Neuronal stem cell (in vitro differentiated cells): ENCODE data around the gene SEC63.
A peak's percentile ranks its signal among the peaks of the same experiment; 100 is the strongest.
"Not testable (repeated sequence)": the region's sequence is repeated elsewhere in the genome, so short reads cannot be mapped to it uniquely, and the experiment has no call there.

ENCODE experiments used
- DNase-seq: peaks from one replicate; pipeline ENCODE4 v3.0.0-alpha.2; 2013; ENCODE audit warnings: low spot score
- H2AFZ ChIP-seq: one replicate; pipeline ENCODE4 v1.6.1; 2013; ENCODE audit warnings: mild to moderate bottlenecking, low read length, inconsistent platforms
- H2AK5ac ChIP-seq: 2 replicates; pipeline ENCODE4 v1.6.1; 2013; ENCODE audit warnings: low read depth, mild to moderate bottlenecking, inconsistent platforms, low read length, moderate library complexity, mixed read lengths
- H2BK120ac ChIP-seq: 2 replicates; pipeline ENCODE4 v1.6.1; 2013; ENCODE audit warnings: low read depth, mild to moderate bottlenecking, inconsistent platforms, low read length, moderate library complexity, mixed read lengths
- H2BK12ac ChIP-seq: one replicate; pipeline ENCODE4 v1.6.1; 2013; ENCODE audit warnings: low read length, inconsistent platforms
- H2BK15ac ChIP-seq: 2 replicates; pipeline ENCODE4 v1.6.1; 2013; ENCODE audit warnings: mild to moderate bottlenecking, low read length, inconsistent platforms, mixed read lengths
- H2BK5ac ChIP-seq: one replicate; pipeline ENCODE4 v1.6.1; 2013; ENCODE audit warnings: inconsistent platforms, mild to moderate bottlenecking, low read length, moderate library complexity
- H3K14ac ChIP-seq: one replicate; pipeline ENCODE4 v1.6.1; 2013; ENCODE audit warnings: low read length, inconsistent platforms
- H3K18ac ChIP-seq: 2 replicates; pipeline ENCODE4 v1.6.1; 2013; ENCODE audit warnings: low read length, inconsistent platforms
- H3K23ac ChIP-seq: 2 replicates; pipeline ENCODE4 v1.6.1; 2013; ENCODE audit warnings: low read depth, mild to moderate bottlenecking, mixed read lengths, low read length, inconsistent platforms; ENCODE audit not compliant: poor library complexity
- H3K27ac ChIP-seq: replicated peaks from 3 replicates; pipeline ENCODE4 v1.5.1; 2013; ENCODE audit warnings: low read length, inconsistent platforms
- H3K27me3 ChIP-seq, 3 experiments: 2 replicates each; pipeline ENCODE4 v1.6.1; 2013; ENCODE audit warnings: low read length in 3 of 3, mild to moderate bottlenecking in 2 of 3, inconsistent platforms in 1 of 3, low read depth in 1 of 3, mixed read lengths in 1 of 3, moderate library complexity in 1 of 3; ENCODE audit not compliant: control insufficient read depth in 3 of 3, insufficient read depth in 3 of 3
- H3K36me3 ChIP-seq, 2 donors: replicated peaks in 1 of 2; 2 replicates each; pipeline ENCODE4 v1.6.1; 2013; ENCODE audit warnings: low read length in 2 of 2; ENCODE audit not compliant: control insufficient read depth in 2 of 2, insufficient read depth in 2 of 2
- H3K4ac ChIP-seq: 2 replicates; pipeline ENCODE4 v1.6.1; 2013; ENCODE audit warnings: inconsistent platforms, mild to moderate bottlenecking, low read length, moderate library complexity
- H3K4me1 ChIP-seq, 2 donors: 1 replicate in 1 of 2; 2 replicates in 1 of 2; pipeline ENCODE4 v1.6.1; 2013; ENCODE audit warnings: low read length in 2 of 2, low read depth in 1 of 2; ENCODE audit not compliant: control insufficient read depth in 2 of 2, insufficient read depth in 1 of 2
- H3K4me2 ChIP-seq: one replicate; pipeline ENCODE4 v1.6.1; 2013; ENCODE audit warnings: mild to moderate bottlenecking, low read length, inconsistent platforms; ENCODE audit not compliant: insufficient read depth, poor library complexity, severe bottlenecking
- H3K4me3 ChIP-seq, 2 donors: 2 replicates each; pipeline ENCODE4 v1.5.1; 2013; ENCODE audit warnings: low read length in 2 of 2, mild to moderate bottlenecking in 2 of 2, inconsistent platforms in 1 of 2, moderate library complexity in 1 of 2
- H3K79me1 ChIP-seq: one replicate; pipeline ENCODE4 v1.6.1; 2013; ENCODE audit warnings: low read depth, mild to moderate bottlenecking, inconsistent platforms, low read length, moderate library complexity
- H3K9ac ChIP-seq: one replicate; pipeline ENCODE4 v1.6.1; 2013; ENCODE audit warnings: mild to moderate bottlenecking, low read depth, low read length, inconsistent platforms; ENCODE audit not compliant: poor library complexity
- H3K9me3 ChIP-seq, 2 donors: replicated peaks in 1 of 2; 2 replicates each; pipeline versions ENCODE3 to v1.6.1; 2013; ENCODE audit warnings: low read length in 2 of 2, mild to moderate bottlenecking in 2 of 2, inconsistent platforms in 1 of 2, low read depth in 1 of 2, mixed read lengths in 1 of 2, moderate library complexity in 1 of 2; ENCODE audit not compliant: control insufficient read depth in 2 of 2, insufficient read depth in 1 of 2
- H4K8ac ChIP-seq: one replicate; pipeline ENCODE4 v1.6.1; 2013; ENCODE audit warnings: low read depth, mild to moderate bottlenecking, inconsistent platforms, low read length, moderate library complexity
- H4K91ac ChIP-seq: one replicate; pipeline ENCODE4 v1.6.1; 2013; ENCODE audit warnings: low read length, low read depth, mild to moderate bottlenecking, inconsistent platforms; ENCODE audit not compliant: poor library complexity
- WGBS, 2 donors: extraction: QIAGEN DNeasy Blood & Tissue Kit; methylation state at CpG; one replicate each; pipeline ENCODE4 v1.1.7; 2013; ENCODE audit warnings: missing lambda C conversion rate in 2 of 2, mixed read lengths in 1 of 2; ENCODE audit not compliant: insufficient read length in 2 of 2, insufficient replicate concordance in 1 of 2; ENCODE audit errors: extremely low coverage in 2 of 2; 5-methylcytosine and 5-hydroxymethylcytosine counted together

Gene SEC63

GRCh38 chr6:107958689-107959362, 818 bp upstream of the SEC63 start:
- H3K27ac ChIP-seq, H2BK15ac ChIP-seq, H3K9me3 ChIP-seq, H3K27me3 ChIP-seq, H3K23ac ChIP-seq, H2AK5ac ChIP-seq, H3K18ac ChIP-seq, DNase-seq, H2BK120ac ChIP-seq, H3K9ac ChIP-seq, H2BK12ac ChIP-seq, H3K4ac ChIP-seq, H3K79me1 ChIP-seq, H3K14ac ChIP-seq, H4K8ac ChIP-seq, H4K91ac ChIP-seq, H3K4me1 ChIP-seq: not testable (repeated sequence)
- H2AFZ ChIP-seq = peak overlapping the region; percentile 94
- peaks cover 2 to 13% of the 10 kb centered on the region in 2 donors for H3K36me3 ChIP-seq
- WGBS, 2 donors = no CpG with 5 or more reads among the region's 27 CpGs
- peak overlapping the region; percentile 80 for H3K4me2 ChIP-seq
- H2BK5ac ChIP-seq = peak overlapping the region; percentile 53
- peak overlapping the region in 1 of 2 donors; percentile 82 for H3K4me3 ChIP-seq

GRCh38 chr6:107957308-107957908, 600 bp downstream of the SEC63 start:
- Histone ChIP-seq H3K27ac (peak overlapping the region; percentile 3), H2AK5ac (peak overlapping the region; percentile 61), H2BK12ac (peak overlapping the region; percentile 22), H3K18ac (peak overlapping the region; percentile 99), H4K91ac (no peak overlapping the region), H3K14ac (peak overlapping the region; percentile 99), H2BK5ac (peak overlapping the region; percentile 99), H3K4me3 (peak overlapping the region; percentile 82 to 99), H3K4me2 (peak overlapping the region; percentile 48), H2BK15ac (no peak overlapping the region), H3K27me3 (no peaks in the 10 kb centered on the region), H4K8ac (no peak overlapping the region), H2BK120ac (no peak overlapping the region), H3K23ac (peak overlapping the region; percentile 99), H3K9me3 (peaks cover 0 to 14% of the 10 kb centered on the region in 2 donors), H3K4me1 (peaks cover 0 to 2% of the 10 kb centered on the region in 2 donors), H3K4ac (peak overlapping the region; percentile 89), H2AFZ (peak overlapping the region; percentile 94), H3K36me3 (peaks cover 2 to 18% of the 10 kb centered on the region in 2 donors), H3K79me1 (peaks cover 3% of the 10 kb centered on the region), H3K9ac (peak overlapping the region; percentile 100)
- WGBS, 2 donors = no CpG with 5 or more reads among the region's 43 CpGs
- DNase-seq = peak; percentile 43

- H2AK5ac ChIP-seq = no peak overlapping the region
These were observed 1.3 kb downstream of the SEC63 start for GRCh38 chr6:107956586-107957307.

GRCh38 chr6:107956181-107956580, 1.8 kb downstream of the SEC63 start:
- Histone ChIP-seq H3K79me1 (peaks cover 3% of the 10 kb centered on the region), H2BK15ac (no peak overlapping the region), H2BK12ac (no peak overlapping the region), H4K91ac (no peak overlapping the region), H3K18ac (no peak overlapping the region), H3K4ac (no peak overlapping the region), H2AFZ (no peak overlapping the region), H2AK5ac (no peak overlapping the region), H3K4me2 (no peak overlapping the region), H3K14ac (no peak overlapping the region), H3K9me3 (peaks cover 0 to 20% of the 10 kb centered on the region in 2 donors), H2BK120ac (no peak overlapping the region), H3K36me3 (peaks cover 2 to 24% of the 10 kb centered on the region in 2 donors), H3K9ac (no peak overlapping the region), H2BK5ac (no peak overlapping the region), H3K4me1 (peaks cover 0 to 2% of the 10 kb centered on the region in 2 donors), H4K8ac (no peak overlapping the region), H3K4me3 (peak overlapping the region in 1 of 2 donors; percentile 82), H3K27ac (no peak overlapping the region), H3K27me3 (no peaks in the 10 kb centered on the region), H3K23ac (no peak overlapping the region)
- DNase-seq = no peak
- WGBS, 2 donors = no CpG with 5 or more reads among the region's 2 CpGs

More at GRCh38 chr6:107956586-107957307, 1.3 kb downstream of the SEC63 start:
- Histone ChIP-seq H3K9me3 (peaks cover 0 to 18% of the 10 kb centered on the region in 2 donors), H3K4me1 (peaks cover 0 to 2% of the 10 kb centered on the region in 2 donors), H2BK120ac (no peak overlapping the region), H2AFZ (peak overlapping the region; percentile 94), H3K4me2 (peak overlapping the region; percentile 48), H3K27me3 (no peaks in the 10 kb centered on the region), H2BK5ac (no peak overlapping the region), H3K4ac (no peak overlapping the region), H3K23ac (no peak overlapping the region), H3K14ac (no peak overlapping the region), H2BK12ac (no peak overlapping the region), H4K91ac (no peak overlapping the region), H3K18ac (no peak overlapping the region), H3K27ac (no peak overlapping the region), H3K36me3 (peaks cover 2 to 24% of the 10 kb centered on the region in 2 donors), H3K79me1 (peaks cover 3% of the 10 kb centered on the region), H3K9ac (no peak overlapping the region), H3K4me3 (peak overlapping the region; percentile 82 to 99), H4K8ac (no peak overlapping the region), H2BK15ac (no peak overlapping the region)
- WGBS, 2 donors = no CpG with 5 or more reads among the region's 9 CpGs
- DNase-seq = no peak
